GM23338 (cell line): ENCODE results near the gene TCN2. TPM values are rescaled to one million over a fixed set of nuclear protein-coding genes. Genes with fewer than 3 reads are reported as not detected.
A peak's percentile ranks its signal among the peaks of the same experiment; 100 is the strongest.

ENCODE experiments used
- ATAC-seq: fragments of 200-7000 bp; cut with Tn5 transposase; 3 replicates; pipeline ENCODE4 v1.9.1; 2020
- DNase-seq: peaks from one replicate; pipeline ENCODE4 v3.0.0-alpha.2; 2015; ENCODE audit warnings: low spot score
- H2AFZ ChIP-seq: fragments of 200-600 bp; sonication (generic); 2 replicates; pipeline ENCODE4 v1.8.0; 2016; ENCODE audit warnings: antibody characterized with exemption, mild to moderate bottlenecking, moderate library complexity
- H3F3A ChIP-seq: fragments of 200-600 bp; sonication (generic); replicated peaks from 2 replicates; pipeline ENCODE4 v1.8.0; 2017; ENCODE audit warnings: antibody characterized with exemption, mixed run types, low read depth
- H3K27ac ChIP-seq: fragments of 200-600 bp; sonication (generic); 2 replicates; pipeline ENCODE4 v1.6.1; 2016; ENCODE audit warnings: low read depth
- H3K27me3 ChIP-seq: fragments of 200-600 bp; sonication (generic); 2 replicates; pipeline ENCODE4 v1.8.0; 2016; ENCODE audit warnings: mild to moderate bottlenecking, mixed run types, moderate library complexity; ENCODE audit not compliant: insufficient read depth
- H3K36me3 ChIP-seq: fragments of 200-600 bp; sonication (generic); 2 replicates; pipeline ENCODE4 v1.8.0; 2016; ENCODE audit warnings: mild to moderate bottlenecking; ENCODE audit not compliant: insufficient read depth
- H3K4me1 ChIP-seq: fragments of 200-600 bp; sonication (generic); 2 replicates; pipeline ENCODE4 v1.8.0; 2016; ENCODE audit warnings: mild to moderate bottlenecking, moderate library complexity; ENCODE audit not compliant: insufficient read depth
- H3K4me2 ChIP-seq: fragments of 200-600 bp; sonication (generic); 2 replicates; pipeline ENCODE4 v1.7.1; 2017; ENCODE audit warnings: mixed run types
- H3K4me3 ChIP-seq: fragments of 200-600 bp; sonication (generic); 2 replicates; pipeline ENCODE4 v1.6.1; 2016; ENCODE audit warnings: mixed run types
- H3K79me2 ChIP-seq: fragments of 200-600 bp; sonication (generic); replicated peaks from 2 replicates; pipeline ENCODE4 v1.8.0; 2017; ENCODE audit warnings: mild to moderate bottlenecking; ENCODE audit not compliant: insufficient read depth
- H3K9me2 ChIP-seq: fragments of 200-600 bp; sonication (generic); 2 replicates; pipeline ENCODE4 v1.8.0; 2017; ENCODE audit not compliant: insufficient read depth
- H4K20me1 ChIP-seq: fragments of 200-600 bp; sonication (generic); replicated peaks from 2 replicates; pipeline ENCODE4 v1.8.0; 2017; ENCODE audit warnings: mild to moderate bottlenecking; ENCODE audit not compliant: insufficient read depth
- H3K27ac Mint-ChIP-seq: 2 replicates; pipeline ENCODE4 v1.8.0; 2020; ENCODE audit warnings: inconsistent platforms, mild to moderate bottlenecking, moderate library complexity, mixed read lengths
- H3K27me3 Mint-ChIP-seq: 3 replicates; pipeline ENCODE4 v1.8.0; 2022; ENCODE audit warnings: low read depth, mild to moderate bottlenecking, moderate library complexity, mixed read lengths, inconsistent platforms; ENCODE audit not compliant: insufficient read depth, poor library complexity
- H3K36me3 Mint-ChIP-seq: 3 replicates; pipeline ENCODE4 v1.8.0; 2021; ENCODE audit warnings: low read depth, mild to moderate bottlenecking, inconsistent platforms, moderate library complexity, mixed read lengths
- H3K4me1 Mint-ChIP-seq: 3 replicates; pipeline ENCODE4 v1.8.0; 2020; ENCODE audit warnings: mild to moderate bottlenecking, inconsistent platforms, mixed read lengths
- H3K4me3 Mint-ChIP-seq: 3 replicates; pipeline ENCODE4 v1.8.0; 2021; ENCODE audit warnings: moderate library complexity, mild to moderate bottlenecking, inconsistent platforms, mixed read lengths
- H3K9me3 Mint-ChIP-seq: 3 replicates; pipeline ENCODE4 v1.8.0; 2020; ENCODE audit warnings: moderate library complexity, mild to moderate bottlenecking, inconsistent platforms, mixed read lengths
- CREB1 ChIP-seq: fragments of 250-450 bp; sonication (Bioruptor Pico); IDR thresholded peaks from 2 replicates; pipeline ENCODE4 v1.5.0; 2020; ENCODE audit warnings: low read depth, mild to moderate bottlenecking, moderate library complexity
- CTCF ChIP-seq, 2 experiments: fragments of 200-600 bp in 1 of 2; sonication (generic) in 1 of 2; conservative IDR thresholded peaks; 2 replicates each; pipeline versions ENCODE4 v1.5.1 to v1.6.1; 2016 to 2017; ENCODE audit warnings: antibody characterized with exemption in 2 of 2, low read depth in 2 of 2, mild to moderate bottlenecking in 2 of 2, moderate library complexity in 1 of 2
- ETS1 ChIP-seq: IDR thresholded peaks from 2 replicates; pipeline ENCODE4 v1.6.1; 2016; ENCODE audit warnings: antibody characterized with exemption
- EZH2 ChIP-seq: fragments of 200-600 bp; sonication (generic); IDR thresholded peaks from one replicate; pipeline ENCODE4 v1.8.0; 2017; ENCODE audit warnings: antibody characterized with exemption, mild to moderate bottlenecking, low read depth; ENCODE audit not compliant: unreplicated experiment
- EZH2phosphoT487 ChIP-seq: fragments of 200-600 bp; sonication (generic); IDR thresholded peaks from one replicate; pipeline ENCODE4 v1.8.1; 2018; ENCODE audit warnings: antibody characterized with exemption; ENCODE audit not compliant: unreplicated experiment
- JUNB ChIP-seq: IDR thresholded peaks from one replicate; pipeline ENCODE4 v1.6.1; 2016; ENCODE audit warnings: antibody characterized with exemption; ENCODE audit not compliant: unreplicated experiment
- NANOG ChIP-seq: IDR thresholded peaks from 2 replicates; pipeline ENCODE4 v1.6.1; 2016; ENCODE audit warnings: antibody characterized with exemption, borderline replicate concordance
- POLR2AphosphoS5 ChIP-seq: IDR thresholded peaks from 2 replicates; pipeline ENCODE4 v1.6.1; 2016; ENCODE audit warnings: antibody characterized with exemption, low read depth
- STAT1 ChIP-seq: IDR thresholded peaks from one replicate; pipeline ENCODE4 v1.6.1; 2016; ENCODE audit warnings: antibody characterized with exemption; ENCODE audit not compliant: unreplicated experiment
- ZNF114 ChIP-seq: fragments of 250-450 bp; sonication (Bioruptor Pico); IDR thresholded peaks from 2 replicates; pipeline ENCODE4 v1.5.0; 2020; ENCODE audit warnings: mild to moderate bottlenecking, moderate library complexity
- polyA plus RNA-seq: library from polyadenylated mRNA; unstranded; fragments of >200 nt; fragmentation: Nextera tagmentation; extraction: Ambion mirVana; gene quantifications from 2 replicates; pipeline ENCODE4 v1.2.1, GENCODE V29; 2016
- total RNA-seq: library from RNA; depleted of rRNA; stranded (reverse); fragments of >200 nt; shearing (Covaris generic); gene quantifications from 2 replicates; pipeline ENCODE4 v1.2.3, GENCODE V29; 2014
- TF ChIP-seq, protein P1 (sequence below): IDR thresholded peaks from one replicate; pipeline ENCODE4 v1.6.1; 2018; ENCODE audit warnings: antibody characterized with exemption; ENCODE audit not compliant: unreplicated experiment

TCN2 gene
- total and polyA plus RNA-seq, 2 experiments from 2014 or later, result 12.9 to 38.1 TPM

GRCh38 chr22:30604723-30605122 lies 2.3 kb upstream of the TCN2 start (continued):
- TF ChIP-seq ZNF114 (CRISPR knock-in tag), result no peak
- TF ChIP-seq ETS1, result no peak
- TF ChIP-seq, protein P1, sequence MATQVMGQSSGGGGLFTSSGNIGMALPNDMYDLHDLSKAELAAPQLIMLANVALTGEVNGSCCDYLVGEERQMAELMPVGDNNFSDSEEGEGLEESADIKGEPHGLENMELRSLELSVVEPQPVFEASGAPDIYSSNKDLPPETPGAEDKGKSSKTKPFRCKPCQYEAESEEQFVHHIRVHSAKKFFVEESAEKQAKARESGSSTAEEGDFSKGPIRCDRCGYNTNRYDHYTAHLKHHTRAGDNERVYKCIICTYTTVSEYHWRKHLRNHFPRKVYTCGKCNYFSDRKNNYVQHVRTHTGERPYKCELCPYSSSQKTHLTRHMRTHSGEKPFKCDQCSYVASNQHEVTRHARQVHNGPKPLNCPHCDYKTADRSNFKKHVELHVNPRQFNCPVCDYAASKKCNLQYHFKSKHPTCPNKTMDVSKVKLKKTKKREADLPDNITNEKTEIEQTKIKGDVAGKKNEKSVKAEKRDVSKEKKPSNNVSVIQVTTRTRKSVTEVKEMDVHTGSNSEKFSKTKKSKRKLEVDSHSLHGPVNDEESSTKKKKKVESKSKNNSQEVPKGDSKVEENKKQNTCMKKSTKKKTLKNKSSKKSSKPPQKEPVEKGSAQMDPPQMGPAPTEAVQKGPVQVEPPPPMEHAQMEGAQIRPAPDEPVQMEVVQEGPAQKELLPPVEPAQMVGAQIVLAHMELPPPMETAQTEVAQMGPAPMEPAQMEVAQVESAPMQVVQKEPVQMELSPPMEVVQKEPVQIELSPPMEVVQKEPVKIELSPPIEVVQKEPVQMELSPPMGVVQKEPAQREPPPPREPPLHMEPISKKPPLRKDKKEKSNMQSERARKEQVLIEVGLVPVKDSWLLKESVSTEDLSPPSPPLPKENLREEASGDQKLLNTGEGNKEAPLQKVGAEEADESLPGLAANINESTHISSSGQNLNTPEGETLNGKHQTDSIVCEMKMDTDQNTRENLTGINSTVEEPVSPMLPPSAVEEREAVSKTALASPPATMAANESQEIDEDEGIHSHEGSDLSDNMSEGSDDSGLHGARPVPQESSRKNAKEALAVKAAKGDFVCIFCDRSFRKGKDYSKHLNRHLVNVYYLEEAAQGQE, result no peak
- TF ChIP-seq EZH2phosphoT487, result no peak

DNA sequence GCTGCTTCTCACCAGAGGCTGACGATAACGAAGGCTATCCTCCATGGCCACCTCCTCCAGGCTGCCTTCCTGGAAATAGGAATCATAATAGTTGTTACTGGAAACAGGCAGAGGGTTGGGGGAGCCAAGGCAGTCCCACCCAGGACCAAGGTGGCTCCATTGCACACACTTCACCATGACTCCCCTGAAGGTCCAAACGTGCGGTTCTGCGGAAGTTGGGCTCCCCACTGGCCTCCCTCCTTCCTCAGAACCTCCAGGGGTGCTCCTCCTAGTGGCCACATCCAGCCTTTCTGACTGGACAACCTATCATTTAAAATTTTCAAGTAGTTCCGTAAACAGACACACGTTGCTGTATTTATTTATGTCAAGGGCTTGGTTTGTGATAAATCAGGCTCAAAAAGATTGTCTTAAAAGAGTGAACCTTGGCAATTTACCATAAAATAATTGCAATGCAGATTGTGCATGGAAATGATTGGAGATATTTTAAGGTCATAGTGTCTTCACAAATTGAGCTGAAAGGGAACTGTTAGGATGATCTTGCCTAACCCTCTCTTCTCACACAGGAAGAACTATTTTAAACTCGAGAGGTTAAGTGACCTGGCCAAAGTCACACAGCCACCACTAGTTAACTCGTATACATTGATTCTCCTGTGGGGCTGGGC lies 1.4 kb upstream of the TCN2 start:
- Histone ChIP-seq H3K27ac (peak overlapping the region; percentile 98), H3K4me3 (peak overlapping the region; percentile 76), H3K9me2 (no peaks in the 10 kb centered on the region), H2AFZ (peak overlapping the region; percentile 98), H3K36me3 (no peaks in the 10 kb centered on the region), H3K79me2 (peaks cover 8% of the 10 kb centered on the region), H3K4me1 (peaks cover 36% of the 10 kb centered on the region), H3K4me2 (peak overlapping the region; percentile 76), H3F3A (peaks cover 6% of the 10 kb centered on the region; the same call in 1 of the 2 replicates), H4K20me1 (no peaks in the 10 kb centered on the region), H3K27me3 (no peaks in the 10 kb centered on the region)
- TF ChIP-seq CTCF (conservative IDR thresholded peaks at IDR 0.05; ENCODE audit: low read depth in 2 of 2) (peak; percentile 78 to 93), EZH2 (peak; percentile 24), POLR2AphosphoS5 (no peak; the same call in 1 of the 2 replicates), NANOG (no peak), CREB1 (CRISPR knock-in tag) (no peak), STAT1 (no peak), ETS1 (no peak), JUNB (no peak), ZNF114 (CRISPR knock-in tag) (no peak), EZH2phosphoT487 (no peak)
- Mint-ChIP-seq H3K4me1 (peaks cover 39% of the 10 kb centered on the region), H3K27me3 (peaks cover 11% of the 10 kb centered on the region), H3K4me3 (peak overlapping the region; percentile 90), H3K9me3 (no peaks in the 10 kb centered on the region; the same call in 2 of the 3 replicates), H3K27ac (peak overlapping the region; percentile 99), H3K36me3 (peaks cover 7% of the 10 kb centered on the region)
- DNase-seq, result peak; percentile 75
- peak; percentile 22 for ATAC-seq
